ENCODE measurements around the gene C13orf42. TPM values are rescaled to one million over a fixed set of nuclear protein-coding genes. Genes with fewer than 3 reads are reported as not detected.

Gene C13orf42
- polyA plus RNA-seq, 3 donors: not detected

DNA sequence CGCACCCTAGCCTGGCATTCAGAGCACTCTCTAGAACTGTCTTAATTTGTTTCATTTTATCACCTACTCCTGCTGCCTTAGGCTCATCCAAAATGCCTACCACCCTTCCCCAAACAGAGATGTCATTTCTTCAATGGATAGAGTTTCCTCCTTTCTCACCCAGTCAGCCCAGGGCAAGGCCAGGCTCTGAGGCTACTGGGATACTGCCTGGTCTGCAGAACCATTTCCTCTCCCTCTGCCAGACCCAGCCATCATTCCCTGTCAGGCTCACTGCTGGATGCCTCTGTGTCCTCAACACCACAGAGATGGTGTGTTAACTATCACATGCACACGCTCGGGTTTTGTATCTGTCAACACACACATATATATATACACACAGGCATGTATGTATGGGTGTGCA, 47.2 kb downstream of the C13orf42 start:
- Mint-ChIP-seq H3K4me3 (no peak overlapping the region), H3K27me3 (ENCODE audit: low read depth in 3 of 3) (peaks cover 3 to 24% (median 18%) of the 10 kb centered on the region in 3 donors), H3K27ac (no peak overlapping the region), H3K4me1 (peaks cover 23% of the 10 kb centered on the region), H3K36me3 (no peaks in the 10 kb centered on the region), H3K9me3 (no peaks in the 10 kb centered on the region)
- H3K4me1 ChIP-seq (ENCODE audit: control insufficient read depth in 1 of 2, insufficient read depth in 2 of 2, low read length in 2 of 2): peaks cover 17 to 20% of the 10 kb centered on the region in 2 donors
- no peak overlapping the region for H2AFZ ChIP-seq (ENCODE audit: insufficient read depth, low read depth, low read length, poor library complexity, severe bottlenecking)
- 100% methylated on average over 1 of the region's 3 CpGs for WGBS (ENCODE audit: insufficient coverage)
- no peak for TF ChIP-seq CTCF (IDR thresholded peaks at IDR 0.05)
- H3K27me3 ChIP-seq (ENCODE audit: control insufficient read depth in 2 of 2, insufficient read depth in 2 of 2, low read length in 2 of 2): peaks cover 0 to 17% of the 10 kb centered on the region in 2 donors
- DNase-seq: no peak
- no peaks in the 10 kb centered on the region for H3K79me2 ChIP-seq (ENCODE audit: insufficient read depth, low read length)
- H3K4me2 ChIP-seq (replicated peaks; ENCODE audit: extremely low read depth, low read length, poor library complexity, severe bottlenecking): no peak overlapping the region
- no peaks in the 10 kb centered on the region for H3K9me3 ChIP-seq (replicated peaks in 1 of 2; ENCODE audit: control insufficient read depth in 1 of 2, insufficient read depth in 1 of 2, low read length in 2 of 2)
- no peak overlapping the region for H3K4me3 ChIP-seq (replicated peaks in 1 of 3; ENCODE audit: low read depth in 2 of 3, low read length in 3 of 3)
- no peaks in the 10 kb centered on the region for H4K20me1 ChIP-seq (ENCODE audit: insufficient read depth, low read length)
- no peaks in the 10 kb centered on the region for H3K36me3 ChIP-seq (replicated peaks in 1 of 2; ENCODE audit: control insufficient read depth in 1 of 2, insufficient read depth in 2 of 2, low read length in 2 of 2)
- H3K9ac ChIP-seq (ENCODE audit: insufficient read depth, low read length, poor library complexity, severe bottlenecking): no peak overlapping the region
- H3K27ac ChIP-seq (ENCODE audit: low read depth in 1 of 2, low read length in 2 of 2): no peak overlapping the region
- intact Hi-C loops (cut with micrococcal nuclease): loop anchor here in 1 of 2 donors (10.0 kb wide), 1 partner anchor 1389 kb away; no protein-coding TSS in a partner anchor

DNA sequence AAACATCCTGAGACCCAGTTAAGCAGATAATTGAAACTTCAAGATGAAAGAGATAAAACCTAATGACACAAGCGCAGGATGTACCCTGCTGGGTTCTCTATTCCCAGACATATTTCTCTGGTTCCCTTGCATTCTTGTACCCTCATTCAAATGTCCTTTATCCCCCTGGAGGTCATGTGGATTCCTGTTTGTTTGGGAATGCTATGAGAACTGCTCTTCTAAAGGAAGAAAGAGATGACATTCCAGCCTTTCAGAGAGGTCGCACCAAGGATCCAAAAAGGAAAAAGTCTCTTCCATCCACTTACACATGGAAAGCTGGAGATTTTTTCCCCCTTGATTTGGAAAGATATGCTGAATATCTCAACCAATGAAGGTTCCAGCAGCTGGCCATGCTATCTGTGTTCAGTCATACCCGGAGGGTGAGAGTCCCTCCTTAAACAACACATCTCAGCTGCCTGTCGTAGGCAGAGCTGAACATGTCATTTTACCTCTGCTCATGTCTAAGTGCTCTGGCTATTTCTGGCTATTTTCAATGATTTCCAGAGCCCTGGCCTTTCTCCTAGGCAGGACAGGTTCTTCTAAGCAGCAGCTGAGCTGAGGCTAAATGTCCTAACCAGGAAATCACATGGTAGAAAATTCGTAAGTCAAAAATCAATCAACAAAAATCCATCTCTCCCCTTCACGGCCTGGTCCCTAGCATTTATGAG, 52.5 kb downstream of the C13orf42 start:
- H3K27ac Mint-ChIP-seq: peak overlapping the region in 1 of 7 donors; percentile 30

More for the DNA sequence above, 52.5 kb downstream of the C13orf42 start:
- no peak overlapping the region for H3K4me3 ChIP-seq (replicated peaks in 1 of 3; ENCODE audit: low read depth in 2 of 3, low read length in 3 of 3)
- peaks cover 1% of the 10 kb centered on the region for H3K4me1 Mint-ChIP-seq
- no peaks in the 10 kb centered on the region for H4K20me1 ChIP-seq (ENCODE audit: insufficient read depth, low read length)
- peaks cover 0 to 6% (median 4%) of the 10 kb centered on the region in 3 donors for H3K27me3 Mint-ChIP-seq (ENCODE audit: low read depth in 3 of 3)
- no peak overlapping the region for H3K27ac ChIP-seq (ENCODE audit: low read depth in 1 of 2, low read length in 2 of 2)
- H3K9me3 Mint-ChIP-seq: no peaks in the 10 kb centered on the region
- no peaks in the 10 kb centered on the region for H3K36me3 ChIP-seq (replicated peaks in 1 of 2; ENCODE audit: control insufficient read depth in 1 of 2, insufficient read depth in 2 of 2, low read length in 2 of 2)
- H3K4me3 Mint-ChIP-seq: no peak overlapping the region
- DNase-seq: no peak
- H2AFZ ChIP-seq (ENCODE audit: insufficient read depth, low read depth, low read length, poor library complexity, severe bottlenecking): peak overlapping the region; percentile 22
- WGBS (ENCODE audit: insufficient coverage): 89% methylated on average over 2 of the region's 6 CpGs
- TF ChIP-seq CTCF (IDR thresholded peaks at IDR 0.05): no peak
- no peaks in the 10 kb centered on the region for H3K9me3 ChIP-seq (replicated peaks in 1 of 2; ENCODE audit: control insufficient read depth in 1 of 2, insufficient read depth in 1 of 2, low read length in 2 of 2)
- no peaks in the 10 kb centered on the region for H3K4me1 ChIP-seq (ENCODE audit: control insufficient read depth in 1 of 2, insufficient read depth in 2 of 2, low read length in 2 of 2)
- H3K36me3 Mint-ChIP-seq: no peaks in the 10 kb centered on the region
- H3K9ac ChIP-seq (ENCODE audit: insufficient read depth, low read length, poor library complexity, severe bottlenecking): no peak overlapping the region
- intact Hi-C loops (cut with micrococcal nuclease): no loop called here
- H3K27me3 ChIP-seq (ENCODE audit: control insufficient read depth in 2 of 2, insufficient read depth in 2 of 2, low read length in 2 of 2): no peaks in the 10 kb centered on the region
- H3K79me2 ChIP-seq (ENCODE audit: insufficient read depth, low read length): no peaks in the 10 kb centered on the region
- H3K4me2 ChIP-seq (replicated peaks; ENCODE audit: extremely low read depth, low read length, poor library complexity, severe bottlenecking): no peak overlapping the region

Measured in CD14-positive monocyte (primary cell).